ENCODE data around the gene CBFB.

DNA sequence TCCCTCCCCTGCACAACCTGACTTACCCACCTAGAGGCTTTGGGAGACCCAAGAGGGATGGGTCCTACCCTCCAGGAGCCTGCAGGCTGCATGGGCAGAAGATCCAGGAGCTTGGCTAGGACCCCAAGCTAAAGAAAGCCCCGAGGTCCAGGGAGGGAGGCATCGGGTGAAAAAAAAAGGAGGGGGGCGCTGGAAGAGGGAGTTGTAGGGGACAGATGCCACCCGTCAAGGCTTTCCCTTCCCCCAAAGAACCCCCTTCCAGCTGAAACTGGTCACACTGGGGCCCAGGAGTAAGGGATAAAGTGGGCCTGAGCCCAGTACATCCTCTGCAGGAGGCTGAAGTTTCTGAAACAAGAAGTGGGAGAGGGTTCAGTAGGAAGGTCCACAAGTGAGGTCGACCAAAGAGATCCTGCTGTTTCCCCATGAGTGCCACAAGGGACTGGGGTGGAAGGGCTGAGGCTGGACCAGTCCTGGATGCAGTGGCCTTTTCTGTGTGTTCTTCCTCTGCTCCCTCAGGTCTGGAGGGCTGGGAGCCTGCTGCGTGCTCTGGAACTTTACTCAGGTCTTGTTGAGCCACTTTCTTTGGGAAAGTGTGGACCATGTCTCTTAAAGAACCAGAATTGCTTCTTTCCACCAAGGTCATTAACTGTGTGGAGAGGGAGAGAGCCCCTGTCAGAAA lies 14.2 kb upstream of the CBFB start:
- TF ChIP-seq POLR2A (IDR thresholded peaks at IDR 0.05; ENCODE audit: insufficient read depth in 1 of 2, low read depth in 2 of 2, low read length in 2 of 2) (no peak), ZNF788 (CRISPR knock-in tag; IDR thresholded peaks at IDR 0.05; ENCODE audit: borderline replicate concordance) (no peak), ZNF512 (CRISPR knock-in tag; IDR thresholded peaks at IDR 0.05) (no peak), FOXP4 (CRISPR knock-in tag; IDR thresholded peaks at IDR 0.05) (no peak), ZNF768 (CRISPR knock-in tag; IDR thresholded peaks at IDR 0.05) (no peak), AHDC1 (CRISPR knock-in tag; IDR thresholded peaks at IDR 0.05; ENCODE audit: borderline replicate concordance) (no peak), ZSCAN20 (CRISPR knock-in tag; IDR thresholded peaks at IDR 0.05; ENCODE audit: borderline replicate concordance) (no peak), ZNF33A (CRISPR knock-in tag; IDR thresholded peaks at IDR 0.05; ENCODE audit: borderline replicate concordance) (no peak), ZZZ3 (CRISPR knock-in tag; IDR thresholded peaks at IDR 0.05; ENCODE audit: borderline replicate concordance) (no peak), LRRFIP1 (CRISPR knock-in tag; conservative IDR thresholded peaks at IDR 0.05) (no peak), CTCF (CRISPR knock-in tag; IDR thresholded peaks at IDR 0.05) (no peak), CEBPG (CRISPR knock-in tag; IDR thresholded peaks at IDR 0.05) (no peak)
- TF ChIP-seq, protein P1, sequence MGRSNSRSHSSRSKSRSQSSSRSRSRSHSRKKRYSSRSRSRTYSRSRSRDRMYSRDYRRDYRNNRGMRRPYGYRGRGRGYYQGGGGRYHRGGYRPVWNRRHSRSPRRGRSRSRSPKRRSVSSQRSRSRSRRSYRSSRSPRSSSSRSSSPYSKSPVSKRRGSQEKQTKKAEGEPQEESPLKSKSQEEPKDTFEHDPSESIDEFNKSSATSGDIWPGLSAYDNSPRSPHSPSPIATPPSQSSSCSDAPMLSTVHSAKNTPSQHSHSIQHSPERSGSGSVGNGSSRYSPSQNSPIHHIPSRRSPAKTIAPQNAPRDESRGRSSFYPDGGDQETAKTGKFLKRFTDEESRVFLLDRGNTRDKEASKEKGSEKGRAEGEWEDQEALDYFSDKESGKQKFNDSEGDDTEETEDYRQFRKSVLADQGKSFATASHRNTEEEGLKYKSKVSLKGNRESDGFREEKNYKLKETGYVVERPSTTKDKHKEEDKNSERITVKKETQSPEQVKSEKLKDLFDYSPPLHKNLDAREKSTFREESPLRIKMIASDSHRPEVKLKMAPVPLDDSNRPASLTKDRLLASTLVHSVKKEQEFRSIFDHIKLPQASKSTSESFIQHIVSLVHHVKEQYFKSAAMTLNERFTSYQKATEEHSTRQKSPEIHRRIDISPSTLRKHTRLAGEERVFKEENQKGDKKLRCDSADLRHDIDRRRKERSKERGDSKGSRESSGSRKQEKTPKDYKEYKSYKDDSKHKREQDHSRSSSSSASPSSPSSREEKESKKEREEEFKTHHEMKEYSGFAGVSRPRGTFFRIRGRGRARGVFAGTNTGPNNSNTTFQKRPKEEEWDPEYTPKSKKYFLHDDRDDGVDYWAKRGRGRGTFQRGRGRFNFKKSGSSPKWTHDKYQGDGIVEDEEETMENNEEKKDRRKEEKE (IDR thresholded peaks at IDR 0.05) = no peak
